GM04504 (cell line): Measurements from ENCODE around the gene GRAP2.
"Not testable (repeated sequence)": the region's sequence is repeated elsewhere in the genome, so short reads cannot be mapped to it uniquely, and the experiment has no call there.

Source experiments
- DNase-seq: peaks from one replicate; pipeline ENCODE4 v3.0.0-alpha.2; 2012; ENCODE audit warnings: low read depth

GRAP2 gene

DNA sequence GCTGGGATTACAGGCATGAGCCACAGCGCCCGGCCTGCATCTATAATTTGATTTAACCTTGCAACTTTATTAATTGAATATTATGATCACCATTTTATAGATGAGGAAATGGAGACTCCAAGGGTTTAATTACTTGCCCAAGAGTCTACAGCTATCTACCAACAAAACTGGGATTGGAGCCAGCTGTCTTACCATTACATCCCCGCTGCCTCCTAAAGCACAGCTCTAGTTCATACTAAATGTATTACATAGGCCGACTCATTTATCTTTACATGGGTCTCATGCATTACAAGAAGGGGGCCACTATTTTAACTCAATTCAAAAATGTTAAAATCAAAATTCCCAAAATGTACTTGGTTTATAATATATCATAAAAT is 45.2 kb downstream of the GRAP2 start:
- DNase-seq, result no peak

DNA sequence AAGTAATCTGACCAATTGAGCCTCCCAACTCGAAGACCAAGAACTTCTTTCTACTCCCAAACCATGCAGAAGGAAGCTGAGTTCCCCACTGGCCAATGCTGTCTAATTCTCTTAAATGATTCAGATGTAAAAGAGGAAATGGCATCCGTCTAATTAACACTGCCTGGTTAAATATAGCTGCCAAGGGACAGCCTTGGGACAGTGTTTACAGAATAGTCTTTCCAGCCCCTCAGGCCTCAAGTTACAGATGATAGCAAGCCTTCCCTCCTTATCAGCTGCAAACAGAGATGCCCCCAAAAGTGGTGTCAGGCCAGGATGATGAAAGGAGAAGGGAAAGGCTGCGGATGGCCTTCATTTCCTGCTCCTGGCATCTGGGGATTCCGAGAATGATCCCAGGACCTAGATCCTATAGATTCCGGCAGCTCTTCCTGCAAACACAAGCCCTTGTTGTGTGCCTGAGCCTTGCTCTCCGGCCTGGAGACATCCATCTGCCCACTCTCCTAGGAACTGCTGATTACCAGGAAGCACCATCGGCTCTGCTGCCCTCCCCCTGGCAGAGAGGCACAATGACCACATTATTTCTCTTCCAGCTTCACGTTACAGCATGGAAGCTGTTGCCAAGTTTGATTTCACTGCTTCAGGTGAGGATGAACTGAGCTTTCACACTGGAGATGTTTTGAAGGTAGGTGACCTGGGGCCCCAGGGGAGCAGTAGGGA is 45.8 kb downstream of the GRAP2 start:
- no peak for DNase-seq

DNA sequence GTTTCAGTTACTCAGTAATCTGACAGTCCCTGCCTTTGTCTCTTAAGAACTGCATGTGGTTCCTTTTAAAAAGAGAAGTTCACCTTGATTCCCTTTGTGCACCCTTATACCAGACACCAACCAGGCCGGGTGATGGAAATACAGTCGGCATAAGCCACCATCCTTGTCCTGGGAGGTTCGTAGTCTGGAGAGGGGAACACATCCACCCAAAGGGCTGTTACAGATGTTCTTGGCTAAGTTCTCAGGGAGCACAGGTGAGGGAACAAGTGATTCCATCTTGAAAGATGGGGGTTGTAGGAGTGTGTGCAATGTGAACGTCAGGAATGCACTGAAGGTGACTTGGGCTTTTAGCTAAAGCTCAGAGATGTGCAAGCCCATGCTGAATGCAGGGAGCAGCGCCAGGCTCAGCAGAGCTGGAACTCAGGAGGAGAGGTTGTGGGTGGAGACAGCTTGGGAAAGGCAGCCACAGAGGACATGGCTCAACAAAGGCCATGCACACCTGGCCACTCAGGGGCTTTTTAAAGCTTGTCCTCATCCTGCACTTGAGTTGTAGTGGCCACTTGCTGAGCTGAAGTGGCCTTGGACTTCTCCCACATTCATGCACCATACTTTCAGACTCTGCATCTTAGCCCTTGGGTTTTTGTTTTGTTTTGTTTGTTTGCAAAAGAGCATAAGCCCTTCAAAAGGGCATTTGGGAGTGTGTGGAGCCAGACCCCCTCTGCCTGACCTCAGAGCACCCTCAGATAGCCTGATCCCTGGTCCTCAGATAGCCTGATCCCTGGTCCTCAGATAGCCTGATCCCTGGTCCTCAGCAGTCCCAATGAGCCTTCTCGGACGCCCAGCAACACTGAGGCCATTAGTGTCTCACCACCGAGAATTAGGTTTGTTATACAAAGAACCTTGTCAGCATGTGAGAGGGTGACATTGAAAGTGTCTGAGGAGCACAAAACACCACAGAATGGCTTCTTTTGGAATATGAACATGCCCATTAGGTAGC is 46.6 kb downstream of the GRAP2 start:
- no peak for DNase-seq

DNA sequence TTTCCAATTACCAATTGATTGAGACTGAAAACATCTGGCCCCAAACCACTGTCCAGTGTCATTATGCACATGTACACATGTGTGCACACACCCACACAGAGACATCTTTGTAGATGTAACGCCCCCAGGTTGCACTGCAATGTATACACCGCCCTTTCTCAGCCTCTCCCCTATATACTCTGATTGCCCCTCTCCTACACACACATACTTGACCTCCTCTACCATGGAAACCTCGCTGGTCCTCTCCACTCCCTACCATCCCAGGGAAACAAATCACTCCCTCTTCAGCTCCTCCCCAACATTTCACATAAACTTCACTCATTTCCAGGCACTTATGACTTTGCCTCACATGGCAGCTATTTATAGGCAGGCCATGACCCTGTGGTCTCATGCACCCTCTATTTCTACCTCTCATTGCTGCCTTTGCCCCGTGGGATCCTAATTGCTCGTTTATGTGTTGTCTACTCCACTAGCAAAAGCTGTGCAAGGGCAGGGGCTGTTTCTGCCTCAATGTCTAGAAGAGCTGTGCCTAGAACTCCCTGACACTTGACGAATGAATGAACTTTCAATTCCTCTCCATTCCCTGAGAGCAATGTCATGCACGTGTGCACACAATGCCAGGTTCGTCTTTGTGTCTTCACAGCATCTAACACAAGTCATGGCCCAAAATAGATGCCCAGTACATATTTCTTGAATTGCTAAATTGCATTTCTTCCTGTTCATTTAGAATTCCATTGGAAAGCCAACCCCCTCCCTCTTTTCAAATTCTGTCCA is 49.3 kb downstream of the GRAP2 start:
- DNase-seq, result no peak

DNA sequence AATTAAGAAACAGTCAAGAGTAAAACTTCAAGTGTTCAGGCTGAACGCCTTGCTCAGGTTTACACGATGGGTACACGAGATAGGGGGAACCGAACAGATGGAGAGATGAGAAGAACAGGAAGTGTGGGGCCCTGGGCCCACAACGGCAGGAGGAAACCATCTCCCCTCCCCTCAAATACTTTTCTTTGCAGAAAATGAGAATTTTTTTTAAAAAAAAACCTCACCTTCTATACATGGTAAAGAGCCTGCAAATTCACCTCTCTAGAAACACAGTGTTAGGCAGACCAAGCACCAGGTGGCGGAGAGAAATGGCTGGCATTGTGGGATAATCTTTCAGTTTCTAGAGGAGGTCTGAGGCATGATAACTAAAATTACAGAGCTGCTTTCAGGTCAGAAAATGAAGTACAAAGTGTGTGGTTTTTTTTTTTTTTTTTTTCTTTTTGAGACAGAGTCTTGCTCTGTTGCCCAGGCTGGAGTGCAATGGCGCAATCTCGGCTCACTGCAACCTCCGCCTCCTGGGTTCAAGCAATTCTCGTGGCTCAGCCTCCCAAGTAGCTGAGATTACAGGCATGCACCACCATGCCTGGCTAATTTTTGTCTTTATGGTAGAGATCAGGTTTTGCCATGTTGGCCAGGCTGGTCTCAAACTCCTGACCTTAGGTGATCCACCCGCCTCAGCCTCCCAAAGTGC is 50.9 kb downstream of the GRAP2 start:
- not testable (repeated sequence) for DNase-seq

DNA sequence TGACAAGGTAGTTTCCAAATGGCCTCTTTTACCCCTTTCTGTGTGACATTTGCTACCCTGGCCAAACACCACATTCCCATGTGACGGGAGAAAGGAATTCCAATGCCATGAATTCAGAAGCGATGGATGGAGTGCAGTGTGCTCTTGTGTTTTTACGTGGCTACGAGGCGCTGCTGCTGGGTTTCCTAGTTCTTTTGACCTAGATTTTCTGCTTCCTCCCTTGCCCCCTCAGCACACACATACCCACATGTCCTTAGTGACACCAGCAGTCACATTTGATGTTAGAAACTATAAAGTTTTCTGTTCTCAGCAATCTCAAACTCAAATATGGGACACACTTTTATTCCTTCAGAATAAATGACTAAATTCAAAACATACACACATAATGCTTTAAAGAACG is 51.5 kb downstream of the GRAP2 start:
- DNase-seq, result no peak

DNA sequence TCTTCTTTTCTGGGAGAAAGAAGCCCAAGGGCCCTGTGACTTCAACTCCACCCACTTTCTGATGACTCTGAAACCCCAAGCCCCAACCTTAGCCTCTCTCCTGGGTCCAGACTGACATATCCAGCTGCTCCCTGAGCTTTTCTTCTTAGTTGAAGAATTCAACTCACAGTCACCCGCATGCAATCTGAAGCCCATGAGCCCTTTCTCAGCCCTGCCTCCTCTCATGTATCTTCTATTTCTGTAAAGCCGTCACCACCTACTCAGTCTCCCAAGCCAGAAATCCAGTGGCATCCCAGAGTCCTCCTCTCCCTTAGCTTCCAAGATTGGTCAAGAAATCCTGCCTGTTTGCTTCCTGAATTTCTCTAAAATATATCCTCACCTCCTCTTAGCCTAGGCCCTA is 52.2 kb downstream of the GRAP2 start:
- no peak for DNase-seq

DNA sequence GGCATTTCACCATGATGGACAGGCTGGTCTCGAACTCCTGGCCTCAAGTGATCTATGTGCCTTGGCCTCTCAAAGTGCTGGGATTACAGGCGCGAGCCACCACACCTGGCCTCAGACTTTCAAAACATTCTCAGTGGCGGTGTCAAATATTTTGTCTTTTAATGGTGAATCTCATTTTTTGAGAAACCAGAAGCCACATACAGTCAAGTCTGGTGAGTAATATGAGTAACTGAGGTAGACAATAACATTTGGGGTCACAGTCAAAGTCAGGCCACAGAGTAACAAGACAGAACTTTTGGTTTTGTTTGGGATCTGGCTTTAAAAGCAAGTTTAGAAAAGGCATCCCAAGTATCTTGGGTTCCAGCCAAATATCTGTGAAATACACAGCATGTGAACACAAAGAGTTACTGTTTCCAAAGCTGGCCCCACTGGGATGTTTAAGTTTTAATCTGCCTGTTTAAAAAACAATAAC is 53.7 kb downstream of the GRAP2 start:
- no peak for DNase-seq

DNA sequence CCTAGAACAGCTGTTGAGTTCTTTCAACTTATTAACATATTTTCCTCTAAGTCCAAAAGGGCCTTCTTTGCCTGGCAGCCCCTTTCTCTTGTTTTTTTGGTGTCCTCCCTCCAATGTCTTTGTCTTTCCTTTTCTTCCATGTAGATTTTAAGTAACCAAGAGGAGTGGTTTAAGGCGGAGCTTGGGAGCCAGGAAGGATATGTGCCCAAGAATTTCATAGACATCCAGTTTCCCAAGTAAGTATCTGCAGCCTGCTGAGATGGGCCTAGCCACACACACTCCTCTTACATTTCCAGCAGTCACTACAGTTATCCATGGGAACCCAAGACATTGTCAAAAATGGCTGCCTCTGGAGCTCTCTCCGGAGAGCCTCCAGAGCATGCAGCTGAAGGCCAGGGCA is 54.8 kb downstream of the GRAP2 start:
- no peak for DNase-seq

DNA sequence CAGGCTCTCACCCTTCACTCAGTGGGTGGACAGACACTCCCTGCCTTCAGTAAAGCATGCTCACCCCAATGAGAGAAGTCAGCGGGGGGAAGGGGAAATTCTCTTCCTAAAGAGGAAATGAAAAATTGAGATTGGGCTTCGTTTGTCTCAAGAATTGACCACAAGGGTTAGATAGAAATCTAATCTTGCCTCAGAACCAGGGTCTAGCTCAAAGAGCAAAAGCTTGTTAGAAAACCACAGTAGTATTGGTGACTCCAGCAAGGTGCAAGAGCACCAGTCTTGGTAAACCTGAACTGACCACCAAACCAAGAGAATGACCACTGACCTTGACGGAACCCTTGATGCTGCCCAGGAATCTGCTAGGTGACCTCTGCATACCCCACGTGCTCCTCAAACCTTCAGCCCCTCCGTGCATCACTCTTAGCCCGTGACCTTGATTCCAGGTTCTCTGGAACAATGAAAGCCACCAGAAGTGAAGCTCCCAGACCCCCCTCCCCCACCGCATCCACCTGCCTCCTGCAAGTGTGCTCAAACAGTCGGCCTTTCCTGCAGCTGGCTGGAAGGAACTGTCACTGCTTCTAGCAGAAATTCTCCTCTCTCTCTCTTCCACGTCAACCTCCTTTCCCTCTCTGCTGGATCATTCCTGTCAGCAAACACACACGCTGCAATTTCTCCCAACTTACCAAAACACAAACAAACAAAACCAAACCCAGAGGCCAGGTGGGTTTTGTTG is 56.2 kb downstream of the GRAP2 start:
- no peak for DNase-seq

DNA sequence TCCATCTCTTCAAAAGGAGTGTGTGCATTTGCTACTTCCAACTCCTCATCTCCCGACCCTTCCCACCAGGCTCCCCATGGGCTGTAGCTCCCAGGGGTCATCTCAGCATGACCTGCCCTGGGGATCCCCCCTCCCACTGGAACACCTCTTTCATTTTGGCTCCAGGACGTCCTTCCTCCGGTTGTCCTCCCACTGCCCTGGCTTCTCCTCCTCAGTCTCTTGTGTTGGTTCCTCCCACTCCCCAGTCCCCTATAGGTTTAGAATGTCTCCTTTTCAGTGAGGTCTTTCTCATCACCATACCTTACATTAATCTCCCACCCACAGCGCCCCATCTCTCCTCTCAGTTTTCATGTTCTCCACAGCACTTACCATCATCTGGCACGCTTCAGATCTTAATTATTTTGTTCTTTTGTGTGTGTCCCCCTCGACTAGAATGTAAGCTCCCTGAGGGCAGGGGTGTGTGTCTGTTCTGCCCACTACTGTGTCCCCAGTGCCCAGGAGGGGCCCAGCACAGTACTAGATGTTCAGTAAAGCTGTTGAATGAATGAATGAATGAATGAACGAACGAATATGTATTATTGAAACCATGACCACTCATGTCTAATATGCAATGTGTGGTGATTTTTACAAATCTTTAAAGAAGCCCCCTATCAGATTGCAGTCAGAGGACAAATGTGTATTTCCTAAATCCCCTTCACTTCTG is 57.3 kb downstream of the GRAP2 start:
- no peak for DNase-seq

DNA sequence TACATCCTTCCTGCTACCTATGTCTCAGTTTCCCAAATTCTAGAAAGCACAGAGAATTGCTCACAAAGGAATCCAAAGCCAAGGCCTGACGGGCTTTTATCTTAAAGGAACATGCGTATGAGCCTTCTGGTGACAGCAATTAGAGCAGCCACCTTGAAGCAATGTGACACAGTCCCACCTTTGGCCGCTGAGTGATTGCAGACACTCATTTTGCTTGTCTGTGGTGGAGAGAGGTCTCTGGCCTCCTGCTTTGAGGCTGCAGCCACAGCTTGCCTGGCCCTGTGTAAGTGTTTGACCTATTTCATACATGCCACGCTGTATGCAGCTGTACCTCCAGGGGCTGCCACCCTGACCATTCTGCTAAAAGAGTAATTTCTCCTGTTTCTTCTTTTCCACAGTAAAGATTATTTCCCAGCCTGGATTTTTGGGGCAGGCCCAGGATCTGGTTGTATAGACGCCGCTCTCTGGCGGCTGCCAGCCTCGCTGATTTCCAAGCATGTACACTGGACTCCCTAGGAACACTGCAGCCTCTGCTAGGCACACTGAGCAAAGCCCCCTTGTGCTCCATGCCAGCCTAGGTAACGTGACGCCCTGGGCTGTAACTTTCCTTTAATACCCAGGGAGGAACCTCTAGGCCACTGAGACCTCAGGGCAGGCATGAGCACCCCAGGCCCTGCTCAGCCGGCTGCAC is 58.2 kb downstream of the GRAP2 start:
- DNase-seq, result no peak

DNA sequence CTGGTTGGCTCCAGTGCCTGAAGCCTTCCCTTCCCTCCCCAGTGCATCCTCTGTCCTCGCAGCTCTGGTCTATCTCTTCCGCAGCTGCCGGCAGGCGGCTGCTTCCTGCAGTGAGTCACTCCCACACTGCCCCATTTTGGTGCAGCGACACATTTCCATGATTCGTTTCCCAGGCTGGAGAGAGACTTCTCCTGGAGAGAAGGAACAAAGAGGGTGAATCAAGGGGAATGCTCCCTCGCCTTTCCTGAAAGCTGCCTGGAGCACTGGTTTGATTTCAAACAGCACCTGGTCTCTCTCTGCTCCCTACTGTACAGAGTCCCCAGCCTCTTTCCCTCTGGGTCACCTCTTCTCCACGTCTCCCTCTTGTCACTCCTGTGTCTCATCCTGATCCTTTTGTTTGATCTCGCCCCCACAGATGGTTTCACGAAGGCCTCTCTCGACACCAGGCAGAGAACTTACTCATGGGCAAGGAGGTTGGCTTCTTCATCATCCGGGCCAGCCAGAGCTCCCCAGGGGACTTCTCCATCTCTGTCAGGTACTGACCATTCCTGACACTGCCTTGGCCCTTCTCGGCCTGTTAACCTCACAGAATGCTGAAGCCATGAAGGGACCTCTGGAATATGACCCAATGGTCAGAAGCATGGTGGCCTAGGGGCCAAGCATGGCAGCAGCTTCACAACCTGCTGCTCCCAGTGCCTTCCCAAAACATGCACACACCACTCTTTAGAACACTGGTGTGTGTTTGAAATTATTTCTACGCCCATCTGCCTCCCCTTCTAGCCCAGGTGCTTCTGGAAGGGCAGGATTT is 59.0 kb downstream of the GRAP2 start, which contains the start of gene TMA7B:
Gene TMA7B (plus strand): TSS at position 758 of the 808 bp plus-strand sequence. CDS start 3,978 bp downstream, outside the sequence.
- no peak for DNase-seq

DNA sequence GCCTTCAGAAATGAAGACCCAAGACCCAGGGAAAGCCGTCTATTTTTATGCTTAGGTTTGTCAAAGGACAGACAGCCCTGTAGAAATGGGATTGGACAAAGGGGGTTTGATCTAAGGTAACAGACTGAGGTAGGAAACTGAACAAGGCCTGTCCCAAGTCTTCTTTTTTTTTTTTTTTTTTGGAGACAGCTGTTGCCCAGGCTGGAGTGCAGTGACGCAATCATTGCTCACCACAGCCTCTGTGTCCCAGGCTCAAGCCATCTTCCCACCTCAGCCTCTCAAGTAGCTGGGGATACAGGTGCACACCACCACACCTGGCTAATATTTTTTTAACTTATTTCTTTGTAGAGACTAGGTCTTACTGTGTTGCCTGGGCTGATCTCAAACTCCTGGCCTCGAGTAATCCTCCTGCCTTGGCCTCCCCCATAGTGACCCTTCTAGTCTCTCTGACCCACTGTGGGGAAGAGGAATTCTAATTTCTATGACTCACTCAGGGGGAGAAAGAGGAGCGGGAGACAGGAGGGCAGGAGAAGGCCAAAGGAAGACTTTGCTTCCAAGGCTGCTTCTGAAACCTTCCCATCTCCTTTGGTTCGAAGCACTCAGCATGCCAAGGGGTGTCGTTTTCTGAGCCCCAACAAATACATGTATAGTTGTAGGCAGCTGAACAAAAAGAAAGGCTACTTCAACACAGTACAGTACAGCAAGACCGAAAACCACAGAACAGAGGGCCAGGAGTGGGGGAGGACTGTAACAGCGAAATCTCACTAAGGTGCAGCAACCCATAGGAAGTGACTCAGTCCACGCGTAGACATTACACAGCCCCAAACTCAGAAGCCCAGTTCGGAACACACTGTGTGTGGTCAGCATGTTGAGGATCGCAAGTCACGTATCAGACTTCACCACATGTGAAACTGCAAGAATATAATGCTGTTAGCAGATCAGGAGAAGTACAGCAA is 60.2 kb downstream of the GRAP2 start:
- peak; percentile 49 for DNase-seq

DNA sequence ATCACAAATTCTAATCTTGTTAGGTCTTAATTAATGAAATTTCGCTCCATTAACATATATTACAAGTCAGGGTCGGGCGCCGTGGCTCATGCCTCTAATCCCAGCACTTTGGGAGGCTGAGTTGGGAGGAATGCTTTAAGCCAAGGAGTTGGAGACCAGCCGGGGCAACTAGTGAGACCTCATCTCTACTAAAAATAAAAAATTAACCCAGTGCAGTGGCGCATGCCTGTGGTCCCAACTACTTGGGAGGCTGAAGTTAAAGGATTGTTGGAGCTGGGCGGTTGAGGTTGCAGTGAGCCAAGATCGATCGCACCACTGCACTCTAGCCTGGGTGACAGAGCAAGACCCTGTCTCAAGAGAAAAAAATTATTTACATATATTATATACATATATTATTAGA is 61.2 kb downstream of the GRAP2 start:
- no peak for DNase-seq

DNA sequence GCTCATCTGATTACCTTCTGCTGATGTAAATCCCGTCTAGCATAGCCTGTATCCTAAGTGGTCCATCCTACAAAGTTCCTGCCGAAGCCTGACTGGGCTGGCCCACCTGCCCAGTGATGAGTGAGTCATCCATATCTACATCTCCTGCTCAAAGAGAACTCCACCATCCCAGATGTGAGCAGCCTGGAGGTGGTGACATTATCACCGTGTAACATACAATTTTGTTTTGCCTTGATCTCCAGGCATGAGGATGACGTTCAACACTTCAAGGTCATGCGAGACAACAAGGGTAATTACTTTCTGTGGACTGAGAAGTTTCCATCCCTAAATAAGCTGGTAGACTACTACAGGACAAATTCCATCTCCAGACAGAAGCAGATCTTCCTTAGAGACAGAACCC is 64.9 kb downstream of the GRAP2 start:
- no peak for DNase-seq

DNA sequence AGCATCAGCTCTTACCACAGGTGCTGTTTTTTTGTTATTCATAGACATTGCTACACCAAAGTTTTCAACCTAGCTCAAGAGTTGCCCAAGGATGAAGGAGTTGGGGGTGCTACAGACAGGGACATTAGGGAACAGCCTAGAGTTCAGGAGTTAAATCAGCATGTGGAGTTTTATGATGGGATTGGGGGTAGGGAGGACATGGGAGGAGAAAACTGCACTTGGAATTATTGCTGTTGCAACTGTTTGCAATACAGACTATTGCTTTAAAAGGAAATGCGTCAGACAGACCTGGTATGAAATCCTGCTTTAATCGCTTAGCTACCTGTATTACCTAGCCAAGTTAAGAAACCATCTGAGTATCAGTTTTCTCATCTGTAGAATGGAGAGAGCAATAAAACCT is 65.6 kb downstream of the GRAP2 start:
- DNase-seq, result no peak
